Mesodermal cell (in vitro differentiated cells): ENCODE results near the gene AUTS2.

Source experiments
- H3K27ac ChIP-seq: 2 replicates; pipeline ENCODE4 v1.7.0; 2013; ENCODE audit warnings: mild to moderate bottlenecking, low read depth, low read length, moderate library complexity; ENCODE audit not compliant: severe bottlenecking
- H3K36me3 ChIP-seq: 2 replicates; pipeline ENCODE4 v1.7.1; 2013; ENCODE audit warnings: mild to moderate bottlenecking, low read length, moderate library complexity; ENCODE audit not compliant: control insufficient read depth, insufficient read depth
- H3K4me1 ChIP-seq: one replicate; pipeline ENCODE4 v1.7.1; 2013; ENCODE audit warnings: mild to moderate bottlenecking, low read length; ENCODE audit not compliant: insufficient read depth, control insufficient read depth, poor library complexity, severe bottlenecking
- H3K4me3 ChIP-seq: 2 replicates; pipeline ENCODE4 v1.7.0; 2013; ENCODE audit warnings: low read length, control low read depth, mild to moderate bottlenecking; ENCODE audit not compliant: insufficient read depth, poor library complexity, severe bottlenecking; ENCODE audit errors: extremely low read depth
- H3K9me3 ChIP-seq: 2 replicates; pipeline ENCODE4 v1.7.1; 2013; ENCODE audit warnings: mild to moderate bottlenecking, low read length, moderate library complexity; ENCODE audit not compliant: control insufficient read depth
- WGBS, 2 experiments: methylation state at CpG; one replicate each; pipeline ENCODE4 v1.1.5; 2013; ENCODE audit warnings: missing lambda C conversion rate in 2 of 2; ENCODE audit not compliant: insufficient coverage in 2 of 2; 5-methylcytosine and 5-hydroxymethylcytosine counted together

The AUTS2 gene

GRCh38 chr7:70573071-70573661 lies 974.9 kb downstream of the AUTS2 start:
- peaks cover 39% of the 10 kb centered on the region for H3K4me1 ChIP-seq
- H3K36me3 ChIP-seq: no peaks in the 10 kb centered on the region
- no peak overlapping the region for H3K27ac ChIP-seq
- H3K9me3 ChIP-seq: no peaks in the 10 kb centered on the region
- H3K4me3 ChIP-seq: no peak overlapping the region
- 70 to 82% methylated on average over 6 to 7 of the region's 9 CpGs for WGBS, 2 experiments

DNA sequence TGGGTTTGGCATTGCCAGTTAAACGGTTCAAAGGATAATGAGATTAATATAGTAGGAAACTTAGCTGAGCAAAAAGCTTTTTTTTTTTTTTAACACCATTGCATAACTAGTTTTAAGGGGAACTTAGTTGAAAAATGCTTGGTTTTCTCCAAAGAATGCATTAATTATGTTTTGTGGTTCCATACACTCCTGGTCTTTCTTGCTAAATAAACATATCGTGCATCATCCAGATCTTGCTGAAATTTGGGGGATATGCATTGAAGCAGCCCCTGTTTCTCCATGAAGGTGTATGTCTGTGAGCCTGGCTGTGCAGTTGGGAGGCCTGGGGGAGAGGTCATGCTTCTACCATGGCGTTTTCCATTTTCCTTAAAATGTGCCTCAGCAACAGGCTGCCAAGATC lies 975.4 kb downstream of the AUTS2 start:
- H3K36me3 ChIP-seq: no peaks in the 10 kb centered on the region
- H3K27ac ChIP-seq: no peak overlapping the region
- H3K4me1 ChIP-seq: peaks cover 39% of the 10 kb centered on the region
- H3K4me3 ChIP-seq: no peak overlapping the region
- no peaks in the 10 kb centered on the region for H3K9me3 ChIP-seq
- 100% methylated on average over 1 to 2 of the region's 3 CpGs for WGBS, 2 experiments

- no peaks in the 10 kb centered on the region for H3K36me3 ChIP-seq
- 87 to 88% methylated on average over 3 of the region's 5 CpGs for WGBS, 2 experiments
- peaks cover 39% of the 10 kb centered on the region for H3K4me1 ChIP-seq
- no peak overlapping the region for H3K4me3 ChIP-seq
- no peak overlapping the region for H3K27ac ChIP-seq
- H3K9me3 ChIP-seq: no peaks in the 10 kb centered on the region
Observed at GRCh38 chr7:70574314-70574834, 976.1 kb downstream of the AUTS2 start.

DNA sequence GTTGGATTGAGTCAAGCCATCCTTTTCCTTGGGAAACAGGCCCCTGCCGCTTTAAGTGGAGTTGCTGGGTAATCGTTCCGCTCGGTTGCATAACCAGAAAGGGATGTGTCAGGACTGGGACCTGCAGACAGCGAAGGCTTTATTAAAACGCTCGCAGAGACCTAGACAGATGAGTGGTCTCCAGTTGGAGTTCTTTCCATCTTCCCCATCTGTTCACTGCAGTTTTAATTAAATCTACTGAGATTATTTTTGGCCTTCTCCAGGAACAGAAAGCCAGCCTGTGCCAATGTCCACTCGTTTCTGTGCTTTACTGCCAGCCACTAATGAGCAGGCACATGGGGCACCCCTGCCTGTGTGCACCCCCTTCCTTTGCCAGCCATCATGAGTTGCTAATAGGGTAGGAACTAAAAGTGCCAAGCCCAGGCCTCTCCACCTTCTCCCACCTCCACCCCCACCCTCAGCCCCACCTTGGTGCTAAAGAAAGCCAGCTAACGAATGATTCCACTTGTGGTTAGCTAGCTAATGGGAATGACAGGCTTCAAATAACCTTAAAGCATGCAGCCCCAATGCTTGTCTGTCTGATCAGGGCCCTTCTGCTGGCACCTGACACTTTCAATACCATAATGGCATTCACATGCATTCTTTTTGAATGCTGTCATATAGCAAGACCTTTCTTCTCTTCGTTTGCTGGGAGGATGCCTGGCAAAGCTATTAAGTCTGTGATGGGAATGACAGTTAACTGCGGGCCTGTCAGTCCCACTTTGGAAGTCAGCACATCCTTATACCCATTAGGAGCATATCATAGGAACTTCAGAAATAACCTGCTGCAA lies 976.9 kb downstream of the AUTS2 start:
- 78 to 79% methylated on average over 8 of the region's 11 CpGs for WGBS, 2 experiments
- Histone ChIP-seq H3K4me3 (no peak overlapping the region), H3K4me1 (peaks cover 45% of the 10 kb centered on the region)

DNA sequence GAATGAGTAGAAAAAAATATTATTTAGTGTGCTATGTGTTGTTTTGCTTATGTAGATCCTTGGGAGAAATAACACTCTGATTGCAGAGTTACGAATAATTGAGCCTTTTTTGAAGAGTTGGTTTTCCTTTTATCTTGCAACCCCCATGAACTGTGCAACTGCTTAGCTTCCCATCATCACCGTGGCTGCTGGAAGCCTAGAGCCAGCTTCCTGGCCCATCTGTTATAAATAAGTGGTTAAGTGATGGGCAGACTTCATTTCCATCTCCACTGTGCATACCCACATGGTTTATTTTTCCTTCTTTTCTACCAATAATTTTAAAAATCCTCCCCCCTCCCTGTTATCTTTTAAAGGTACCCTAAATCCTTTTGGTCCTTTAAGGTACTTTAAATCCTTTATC lies 978.8 kb downstream of the AUTS2 start:
- H3K27ac ChIP-seq: no peak overlapping the region
- WGBS, 2 experiments: 100% methylated on average over 1 of the region's 2 CpGs; no CpG with 5 or more reads in 1 of the 2 experiments
- H3K9me3 ChIP-seq: no peaks in the 10 kb centered on the region
- H3K4me3 ChIP-seq: no peak overlapping the region
- no peaks in the 10 kb centered on the region for H3K36me3 ChIP-seq
- peaks cover 36% of the 10 kb centered on the region for H3K4me1 ChIP-seq

More for the DNA sequence above, 976.9 kb downstream of the AUTS2 start:
- Histone ChIP-seq H3K27ac (peak overlapping the region; percentile 75), H3K9me3 (no peaks in the 10 kb centered on the region), H3K36me3 (no peaks in the 10 kb centered on the region)

DNA sequence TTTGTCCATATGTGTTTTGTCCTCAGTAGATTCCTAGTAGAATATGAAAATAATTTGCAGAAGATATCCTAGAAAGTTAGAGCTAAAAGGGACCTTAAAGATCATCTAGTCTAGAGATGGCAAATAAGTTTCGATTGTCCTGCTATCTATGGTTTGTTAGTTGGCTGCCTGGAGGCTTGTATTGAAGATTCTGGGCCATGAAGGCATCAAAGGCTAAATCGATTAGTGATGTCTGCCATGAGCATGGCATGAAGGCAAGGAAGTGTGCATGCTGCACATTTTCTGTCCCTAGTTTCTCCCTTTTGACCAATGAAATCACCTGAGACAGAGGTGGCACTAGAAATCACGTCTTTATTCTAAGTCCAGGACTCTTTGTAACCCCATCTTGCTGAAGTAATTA lies 979.9 kb downstream of the AUTS2 start:
- no peaks in the 10 kb centered on the region for H3K9me3 ChIP-seq
- H3K4me3 ChIP-seq: no peak overlapping the region
- no peaks in the 10 kb centered on the region for H3K36me3 ChIP-seq
- H3K4me1 ChIP-seq: peaks cover 46% of the 10 kb centered on the region
- WGBS, 2 experiments: 92 to 100% methylated on average over 3 of the region's 3 CpGs
- H3K27ac ChIP-seq: no peak overlapping the region

DNA sequence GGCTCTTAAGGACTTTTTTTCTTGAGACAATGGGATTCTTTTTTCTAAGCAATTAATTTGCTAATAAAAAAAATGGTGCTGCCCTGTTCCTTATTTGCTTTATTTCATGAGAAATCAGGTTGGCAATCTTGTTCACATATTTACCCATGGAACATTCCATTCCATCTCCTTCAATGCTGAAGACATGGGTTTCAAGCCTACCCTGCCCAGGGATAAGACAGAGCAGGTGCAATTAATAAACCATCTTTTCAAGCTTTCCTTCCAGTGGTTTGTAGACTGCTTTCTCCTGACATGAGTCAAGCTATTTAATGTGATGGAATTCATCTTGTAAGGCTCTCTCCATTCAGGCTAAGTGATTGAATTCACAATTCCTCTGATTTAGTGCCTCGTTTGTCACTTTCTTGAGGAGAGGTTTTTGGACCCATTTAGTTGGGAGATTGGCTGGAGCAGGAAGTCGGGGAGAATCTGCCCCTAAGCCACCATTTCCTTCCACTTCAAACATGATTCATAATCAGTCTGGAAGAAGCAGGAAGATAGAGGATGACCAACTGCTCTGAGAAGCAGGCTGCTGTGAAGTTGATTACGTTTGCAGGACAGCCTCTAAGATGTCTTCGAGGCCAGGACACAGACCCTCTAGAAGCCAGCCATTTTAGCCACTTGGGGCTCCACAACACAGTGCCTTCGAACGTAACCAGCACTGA lies 981.3 kb downstream of the AUTS2 start:
- WGBS, 2 experiments: 77 to 84% methylated on average over 4 of the region's 6 CpGs
- Histone ChIP-seq H3K9me3 (no peaks in the 10 kb centered on the region), H3K36me3 (no peaks in the 10 kb centered on the region), H3K4me3 (no peak overlapping the region), H3K4me1 (peaks cover 53% of the 10 kb centered on the region), H3K27ac (peak overlapping the region; percentile 20)

- Histone ChIP-seq H3K27ac (no peak overlapping the region), H3K4me3 (no peak overlapping the region), H3K36me3 (no peaks in the 10 kb centered on the region), H3K9me3 (no peaks in the 10 kb centered on the region), H3K4me1 (peaks cover 53% of the 10 kb centered on the region)
- WGBS, 2 experiments: 89 to 97% methylated on average over 3 of the region's 6 CpGs
Observed at GRCh38 chr7:70580161-70580560, 981.9 kb downstream of the AUTS2 start.

GRCh38 chr7:70582927-70583895 lies 984.9 kb downstream of the AUTS2 start:
- H3K4me3 ChIP-seq: no peak overlapping the region
- peaks cover 56% of the 10 kb centered on the region for H3K4me1 ChIP-seq
- H3K9me3 ChIP-seq: no peaks in the 10 kb centered on the region
- WGBS, 2 experiments: 58 to 69% methylated on average over 6 to 9 of the region's 18 CpGs
- H3K36me3 ChIP-seq: no peaks in the 10 kb centered on the region
- H3K27ac ChIP-seq: peak overlapping the region; percentile 52
